ENCODE results near the gene NDUFA12.

The NDUFA12 gene

DNA sequence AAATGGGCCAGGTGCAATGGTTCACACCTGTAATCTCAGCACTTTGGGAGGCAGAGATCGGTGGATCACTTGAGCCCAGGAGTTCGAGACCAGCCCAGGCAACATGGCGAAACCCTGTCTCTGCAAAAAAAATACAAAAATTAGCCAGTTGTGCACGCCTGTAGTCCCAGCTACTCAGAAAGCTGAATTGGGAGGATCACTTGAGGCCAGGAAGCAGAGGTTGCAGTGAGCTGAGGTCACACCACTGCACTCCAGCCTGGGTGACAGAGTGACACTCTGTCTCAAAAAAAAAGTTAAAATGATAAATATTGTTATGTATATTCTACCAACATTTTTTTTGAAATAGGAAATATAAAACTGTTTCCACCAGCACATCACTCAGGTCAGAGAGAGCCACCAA is 64.9 kb downstream of the NDUFA12 start:
- no peak for TF ChIP-seq TCF12 (IDR thresholded peaks at IDR 0.05; ENCODE audit: low read depth)
- TF ChIP-seq TEAD4 (IDR thresholded peaks at IDR 0.05) = no peak
- TF ChIP-seq FOXM1 (IDR thresholded peaks at IDR 0.05; ENCODE audit: borderline replicate concordance, low read depth) = no peak
- TF ChIP-seq EGR1 (IDR thresholded peaks at IDR 0.05) = no peak
- no peak for TF ChIP-seq CREB1 (IDR thresholded peaks at IDR 0.05; ENCODE audit: low read depth)
- TF ChIP-seq NFIC (IDR thresholded peaks at IDR 0.05) = no peak
- TF ChIP-seq RAD21 (IDR thresholded peaks at IDR 0.05; ENCODE audit: low read depth) = no peak
- TF ChIP-seq, protein P1, sequence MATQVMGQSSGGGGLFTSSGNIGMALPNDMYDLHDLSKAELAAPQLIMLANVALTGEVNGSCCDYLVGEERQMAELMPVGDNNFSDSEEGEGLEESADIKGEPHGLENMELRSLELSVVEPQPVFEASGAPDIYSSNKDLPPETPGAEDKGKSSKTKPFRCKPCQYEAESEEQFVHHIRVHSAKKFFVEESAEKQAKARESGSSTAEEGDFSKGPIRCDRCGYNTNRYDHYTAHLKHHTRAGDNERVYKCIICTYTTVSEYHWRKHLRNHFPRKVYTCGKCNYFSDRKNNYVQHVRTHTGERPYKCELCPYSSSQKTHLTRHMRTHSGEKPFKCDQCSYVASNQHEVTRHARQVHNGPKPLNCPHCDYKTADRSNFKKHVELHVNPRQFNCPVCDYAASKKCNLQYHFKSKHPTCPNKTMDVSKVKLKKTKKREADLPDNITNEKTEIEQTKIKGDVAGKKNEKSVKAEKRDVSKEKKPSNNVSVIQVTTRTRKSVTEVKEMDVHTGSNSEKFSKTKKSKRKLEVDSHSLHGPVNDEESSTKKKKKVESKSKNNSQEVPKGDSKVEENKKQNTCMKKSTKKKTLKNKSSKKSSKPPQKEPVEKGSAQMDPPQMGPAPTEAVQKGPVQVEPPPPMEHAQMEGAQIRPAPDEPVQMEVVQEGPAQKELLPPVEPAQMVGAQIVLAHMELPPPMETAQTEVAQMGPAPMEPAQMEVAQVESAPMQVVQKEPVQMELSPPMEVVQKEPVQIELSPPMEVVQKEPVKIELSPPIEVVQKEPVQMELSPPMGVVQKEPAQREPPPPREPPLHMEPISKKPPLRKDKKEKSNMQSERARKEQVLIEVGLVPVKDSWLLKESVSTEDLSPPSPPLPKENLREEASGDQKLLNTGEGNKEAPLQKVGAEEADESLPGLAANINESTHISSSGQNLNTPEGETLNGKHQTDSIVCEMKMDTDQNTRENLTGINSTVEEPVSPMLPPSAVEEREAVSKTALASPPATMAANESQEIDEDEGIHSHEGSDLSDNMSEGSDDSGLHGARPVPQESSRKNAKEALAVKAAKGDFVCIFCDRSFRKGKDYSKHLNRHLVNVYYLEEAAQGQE (IDR thresholded peaks at IDR 0.05; ENCODE audit: low read depth) = no peak
- no peak for TF ChIP-seq TAF1 (IDR thresholded peaks at IDR 0.05; ENCODE audit: low read depth)
- TF ChIP-seq YY1 (IDR thresholded peaks at IDR 0.05; ENCODE audit: low read depth) = no peak
- no peak for TF ChIP-seq ZBTB7A (IDR thresholded peaks at IDR 0.05; ENCODE audit: low read depth)
- TF ChIP-seq, protein P2, sequence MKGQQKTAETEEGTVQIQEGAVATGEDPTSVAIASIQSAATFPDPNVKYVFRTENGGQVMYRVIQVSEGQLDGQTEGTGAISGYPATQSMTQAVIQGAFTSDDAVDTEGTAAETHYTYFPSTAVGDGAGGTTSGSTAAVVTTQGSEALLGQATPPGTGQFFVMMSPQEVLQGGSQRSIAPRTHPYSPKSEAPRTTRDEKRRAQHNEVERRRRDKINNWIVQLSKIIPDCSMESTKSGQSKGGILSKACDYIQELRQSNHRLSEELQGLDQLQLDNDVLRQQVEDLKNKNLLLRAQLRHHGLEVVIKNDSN (IDR thresholded peaks at IDR 0.05) = no peak
- TF ChIP-seq, protein P3, sequence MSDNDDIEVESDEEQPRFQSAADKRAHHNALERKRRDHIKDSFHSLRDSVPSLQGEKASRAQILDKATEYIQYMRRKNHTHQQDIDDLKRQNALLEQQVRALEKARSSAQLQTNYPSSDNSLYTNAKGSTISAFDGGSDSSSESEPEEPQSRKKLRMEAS (IDR thresholded peaks at IDR 0.05) = no peak
- no peak for TF ChIP-seq EP300 (IDR thresholded peaks at IDR 0.05; ENCODE audit: borderline replicate concordance)
- TF ChIP-seq CEBPB (IDR thresholded peaks at IDR 0.05) = no peak

DNA sequence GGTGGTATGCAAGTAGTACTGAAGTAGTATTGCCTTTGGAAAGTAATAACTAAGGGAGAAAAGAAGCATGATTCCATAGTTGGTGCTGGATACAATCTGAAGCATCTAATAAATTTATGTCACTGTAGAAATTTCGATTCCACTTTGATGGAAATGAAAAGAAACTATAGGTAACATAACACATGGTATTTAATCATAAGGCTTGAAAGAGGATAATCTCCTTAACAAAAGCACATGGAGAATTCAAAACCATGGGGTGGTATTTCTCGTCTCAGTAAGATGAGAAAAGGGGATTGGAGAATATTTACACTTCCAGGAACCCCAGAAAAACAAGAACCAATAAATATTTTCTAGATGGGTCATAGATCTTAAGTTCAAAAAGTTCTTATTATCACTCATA is 72.7 kb downstream of the NDUFA12 start:
- no peak for TF ChIP-seq EP300 (IDR thresholded peaks at IDR 0.05; ENCODE audit: borderline replicate concordance)
- TF ChIP-seq, protein P2 (IDR thresholded peaks at IDR 0.05) = no peak
- no peak for TF ChIP-seq NFIC (IDR thresholded peaks at IDR 0.05)
- no peak for TF ChIP-seq TAF1 (IDR thresholded peaks at IDR 0.05; ENCODE audit: low read depth)
- no peak for TF ChIP-seq FOXM1 (IDR thresholded peaks at IDR 0.05; ENCODE audit: borderline replicate concordance, low read depth)
- TF ChIP-seq CEBPB (IDR thresholded peaks at IDR 0.05) = no peak
- no peak for TF ChIP-seq TCF12 (IDR thresholded peaks at IDR 0.05; ENCODE audit: low read depth)
- TF ChIP-seq, protein P3 (IDR thresholded peaks at IDR 0.05) = no peak

DNA sequence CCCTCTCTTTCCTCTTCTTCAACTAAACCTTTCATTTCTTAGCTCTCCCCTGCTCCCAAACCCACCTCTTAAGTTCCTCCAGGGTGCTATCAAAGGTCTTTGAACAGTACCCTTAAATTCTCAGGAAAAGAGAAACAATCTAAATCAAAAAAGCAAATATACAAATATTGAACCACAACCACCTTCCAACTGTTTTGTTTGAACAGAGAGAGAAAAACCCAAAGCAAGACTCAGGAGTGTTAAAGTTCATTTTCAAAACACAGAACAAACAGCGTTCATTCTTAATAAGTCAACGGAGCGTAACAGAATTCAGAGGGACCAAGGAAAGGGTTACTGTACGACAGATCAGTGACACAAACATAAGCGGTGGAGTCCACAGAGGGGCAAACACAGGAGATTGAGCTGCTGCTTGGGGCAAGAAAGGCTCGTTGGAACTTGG is 73.3 kb downstream of the NDUFA12 start:
- TF ChIP-seq FOXM1 (IDR thresholded peaks at IDR 0.05; ENCODE audit: borderline replicate concordance, low read depth) (no peak), CEBPB (IDR thresholded peaks at IDR 0.05) (no peak), TAF1 (IDR thresholded peaks at IDR 0.05; ENCODE audit: low read depth) (no peak)
- TF ChIP-seq, protein P3 (IDR thresholded peaks at IDR 0.05) = no peak

DNA sequence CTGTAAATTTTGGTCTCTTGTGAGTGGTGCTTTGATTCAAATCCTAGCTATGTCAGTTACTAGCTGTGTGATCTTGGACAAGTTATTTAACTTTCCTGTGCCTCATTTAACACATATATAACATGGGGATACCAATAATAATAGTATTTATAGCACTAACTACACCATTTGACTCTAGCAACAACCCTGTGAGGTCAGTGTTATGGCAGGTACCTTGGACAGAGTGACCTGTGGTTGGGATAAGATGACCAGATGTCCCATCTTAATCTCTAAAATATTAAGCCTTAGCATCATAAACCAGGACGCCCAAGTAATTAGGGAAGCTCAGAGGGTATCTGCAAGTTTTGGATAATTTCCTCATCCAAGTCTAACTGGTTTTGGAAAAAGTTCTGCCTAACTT is 73.7 kb downstream of the NDUFA12 start:
- TF ChIP-seq, protein P3 (IDR thresholded peaks at IDR 0.05) = no peak
- TF ChIP-seq FOXM1 (IDR thresholded peaks at IDR 0.05; ENCODE audit: borderline replicate concordance, low read depth) (no peak), EP300 (IDR thresholded peaks at IDR 0.05; ENCODE audit: borderline replicate concordance) (no peak)
- TF ChIP-seq, protein P1 (IDR thresholded peaks at IDR 0.05; ENCODE audit: low read depth) = peak; percentile 68

DNA sequence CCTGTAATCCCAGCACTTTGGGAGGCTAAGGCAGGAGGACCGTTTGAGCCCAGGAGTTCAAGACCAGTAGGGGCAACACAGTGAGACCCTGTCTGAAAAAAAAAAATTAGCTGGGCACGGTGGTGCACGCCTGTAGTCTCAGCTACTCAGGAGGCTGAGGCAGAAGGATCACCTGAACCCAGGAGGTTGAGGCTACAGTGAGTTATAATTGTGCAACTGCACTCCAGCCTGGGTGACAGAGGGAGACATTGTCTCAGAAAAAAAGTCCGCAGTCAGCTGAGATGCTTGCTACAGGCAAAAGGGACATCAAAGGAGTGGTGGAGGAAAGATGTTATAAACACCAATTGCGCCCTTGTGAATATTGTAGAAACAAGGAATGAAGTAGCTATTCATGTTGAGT is 77.8 kb downstream of the NDUFA12 start:
- TF ChIP-seq, protein P3 (IDR thresholded peaks at IDR 0.05) = no peak
- no peak for TF ChIP-seq NFIC (IDR thresholded peaks at IDR 0.05)
- no peak for TF ChIP-seq EP300 (IDR thresholded peaks at IDR 0.05; ENCODE audit: borderline replicate concordance)
- TF ChIP-seq, protein P2 (IDR thresholded peaks at IDR 0.05) = no peak
- no peak for TF ChIP-seq FOXM1 (IDR thresholded peaks at IDR 0.05; ENCODE audit: borderline replicate concordance, low read depth)
- no peak for TF ChIP-seq EGR1 (IDR thresholded peaks at IDR 0.05)
- TF ChIP-seq CEBPB (IDR thresholded peaks at IDR 0.05) = no peak
- TF ChIP-seq ZBTB7A (IDR thresholded peaks at IDR 0.05; ENCODE audit: low read depth) = no peak
- no peak for TF ChIP-seq TCF12 (IDR thresholded peaks at IDR 0.05; ENCODE audit: low read depth)
- no peak for TF ChIP-seq TAF1 (IDR thresholded peaks at IDR 0.05; ENCODE audit: low read depth)
- no peak for TF ChIP-seq RAD21 (IDR thresholded peaks at IDR 0.05; ENCODE audit: low read depth)
- TF ChIP-seq, protein P1 (IDR thresholded peaks at IDR 0.05; ENCODE audit: low read depth) = no peak
- TF ChIP-seq CREB1 (IDR thresholded peaks at IDR 0.05; ENCODE audit: low read depth) = no peak
- no peak for TF ChIP-seq TEAD4 (IDR thresholded peaks at IDR 0.05)
- TF ChIP-seq YY1 (IDR thresholded peaks at IDR 0.05; ENCODE audit: low read depth) = no peak

Data from Ishikawa (cell line).